ENCODE measurements around the gene APOL5.

Gene APOL5

GRCh38 chr22:35746946-35747703 lies 29.5 kb downstream of the APOL5 start:
- DNase-seq (ENCODE audit: low read depth in 1 of 2, low spot score in 1 of 2): no peak
- no peak for TF ChIP-seq POLR2AphosphoS5 (IDR thresholded peaks at IDR 0.05; ENCODE audit: low read depth)
- TF ChIP-seq CTCF (IDR thresholded peaks at IDR 0.05; ENCODE audit: insufficient read depth, low read length): no peak
- TF ChIP-seq SPI1 (IDR thresholded peaks at IDR 0.05; ENCODE audit: borderline replicate concordance, low read depth): no peak
- TF ChIP-seq GABPA (IDR thresholded peaks at IDR 0.05; ENCODE audit: low read depth): no peak
- TF ChIP-seq REST (IDR thresholded peaks at IDR 0.05; ENCODE audit: insufficient replicate concordance, low read depth): no peak
- Histone ChIP-seq H3K27me3 (ENCODE audit: insufficient read depth, poor library complexity, severe bottlenecking) (peaks cover 2% of the 10 kb centered on the region), H3K4me3 (replicated peaks; ENCODE audit: insufficient read depth, low read length) (no peak overlapping the region), H3K27ac (replicated peaks) (no peak overlapping the region)

GRCh38 chr22:35749808-35750207 lies 32.1 kb downstream of the APOL5 start:
- TF ChIP-seq REST (IDR thresholded peaks at IDR 0.05; ENCODE audit: insufficient replicate concordance, low read depth) (no peak), GABPA (IDR thresholded peaks at IDR 0.05; ENCODE audit: low read depth) (no peak), POLR2AphosphoS5 (IDR thresholded peaks at IDR 0.05; ENCODE audit: low read depth) (no peak), CTCF (IDR thresholded peaks at IDR 0.05; ENCODE audit: insufficient read depth, low read length) (no peak), SPI1 (IDR thresholded peaks at IDR 0.05; ENCODE audit: borderline replicate concordance, low read depth) (no peak)
- H3K4me3 ChIP-seq (replicated peaks; ENCODE audit: insufficient read depth, low read length): no peak overlapping the region
- peaks cover 2% of the 10 kb centered on the region for H3K27me3 ChIP-seq (ENCODE audit: insufficient read depth, poor library complexity, severe bottlenecking)
- H3K27ac ChIP-seq (replicated peaks): no peak overlapping the region
- DNase-seq (ENCODE audit: low read depth in 1 of 2, low spot score in 1 of 2): no peak

GRCh38 chr22:35752006-35752862 lies 34.6 kb downstream of the APOL5 start:
- no peak overlapping the region for H3K4me3 ChIP-seq (replicated peaks; ENCODE audit: insufficient read depth, low read length)
- H3K27me3 ChIP-seq (ENCODE audit: insufficient read depth, poor library complexity, severe bottlenecking): peaks cover 2% of the 10 kb centered on the region
- TF ChIP-seq SPI1 (IDR thresholded peaks at IDR 0.05; ENCODE audit: borderline replicate concordance, low read depth) (peak; percentile 67), POLR2AphosphoS5 (IDR thresholded peaks at IDR 0.05; ENCODE audit: low read depth) (no peak), GABPA (IDR thresholded peaks at IDR 0.05; ENCODE audit: low read depth) (no peak)
- H3K27ac ChIP-seq (replicated peaks): no peak overlapping the region
- no peak for DNase-seq (ENCODE audit: low read depth in 1 of 2, low spot score in 1 of 2)

GRCh38 chr22:35752863-35753189 lies 35.2 kb downstream of the APOL5 start:
- Histone ChIP-seq H3K27ac (replicated peaks) (no peak overlapping the region), H3K27me3 (ENCODE audit: insufficient read depth, poor library complexity, severe bottlenecking) (peaks cover 2% of the 10 kb centered on the region), H3K4me3 (replicated peaks; ENCODE audit: insufficient read depth, low read length) (no peak overlapping the region)
- no peak for DNase-seq (ENCODE audit: low read depth in 1 of 2, low spot score in 1 of 2)
- TF ChIP-seq REST (IDR thresholded peaks at IDR 0.05; ENCODE audit: insufficient replicate concordance, low read depth): no peak
- no peak for TF ChIP-seq CTCF (IDR thresholded peaks at IDR 0.05; ENCODE audit: insufficient read depth, low read length)
- no peak for TF ChIP-seq SPI1 (IDR thresholded peaks at IDR 0.05; ENCODE audit: borderline replicate concordance, low read depth)
- no peak for TF ChIP-seq POLR2AphosphoS5 (IDR thresholded peaks at IDR 0.05; ENCODE audit: low read depth)
- no peak for TF ChIP-seq GABPA (IDR thresholded peaks at IDR 0.05; ENCODE audit: low read depth)

All from HL-60 (cell line).